HepG2 (cell line): Measurements from ENCODE around the gene CSTF1. TPM values are rescaled to one million over a fixed set of nuclear protein-coding genes. Genes with fewer than 3 reads are reported as not detected.

Experiments
- ATAC-seq: fragments of 200-7000 bp; cut with Tn5 transposase; 3 replicates; pipeline ENCODE4 v1.9.1; 2020; ENCODE audit warnings: mild to moderate bottlenecking, moderate library complexity
- BruUV-seq: library from RNA; stranded (reverse); fragments of 400-500 nt; replicated peaks from 2 replicates; lab custom pipeline; 2021; lab: Mats Ljungman, UMichigan
- CTCF ChIA-PET: fragments of 300-600 bp; formaldehyde crosslinking; extraction: SDS; loops from one replicate; lab custom pipeline; 2021; ENCODE audit warnings: low total read pairs, inconsistent platforms, low intra/inter-chr PET ratio; lab: Yijun Ruan, JAX
- POLR2A ChIA-PET: fragments of 350-600 bp; sonication (Branson Sonifier 250); formaldehyde crosslinking; loops from one replicate; lab custom pipeline; 2020; ENCODE audit warnings: antibody characterized with exemption, inconsistent platforms; lab: Yijun Ruan, JAX
- DNase-seq: peaks from one replicate; pipeline ENCODE4 v3.0.0-alpha.2; 2015; ENCODE audit warnings: low spot score
- FAIRE-seq: peaks from 3 replicates; lab custom pipeline; 2011; peaks lifted over from hg19 to GRCh38; lab: Jason Lieb, UNC
- H2AFZ ChIP-seq: one replicate; pipeline ENCODE4 v1.6.1; 2011; ENCODE audit warnings: low read length, inconsistent platforms
- H3K27ac ChIP-seq: fragments of 300-600 bp; 3 replicates; pipeline ENCODE4 v1.8.0; 2011; ENCODE audit warnings: mixed run types, mild to moderate bottlenecking, mixed read lengths, low read length, inconsistent platforms; ENCODE audit not compliant: insufficient read depth; ENCODE audit errors: extremely low read length
- H3K27me3 ChIP-seq, 2 experiments: fragments of 200-600 bp in 1 of 2; 2 replicates in 1 of 2; 3 replicates in 1 of 2; pipeline versions ENCODE4 v1.6.0 to v1.8.0; 2011; ENCODE audit warnings: low read length in 2 of 2, mild to moderate bottlenecking in 2 of 2, moderate library complexity in 2 of 2, inconsistent platforms in 1 of 2; ENCODE audit not compliant: insufficient read depth in 2 of 2, control insufficient read depth in 1 of 2
- H3K36me3 ChIP-seq, 2 experiments: fragments of 200-600 bp in 1 of 2; replicated peaks in 1 of 2; 2 replicates in 1 of 2; 3 replicates in 1 of 2; pipeline versions ENCODE4 v1.5.1 to v1.8.0; 2011; ENCODE audit warnings: low read length in 2 of 2, inconsistent platforms in 1 of 2; ENCODE audit not compliant: insufficient read depth in 2 of 2, control insufficient read depth in 1 of 2
- H3K4me1 ChIP-seq: 2 replicates; pipeline ENCODE4 v1.5.1; 2012; ENCODE audit warnings: low read length, inconsistent platforms; ENCODE audit not compliant: insufficient read depth
- H3K4me2 ChIP-seq: 2 replicates; pipeline ENCODE4 v1.6.0; 2011; ENCODE audit warnings: low read depth, low read length, inconsistent platforms
- H3K4me3 ChIP-seq, 3 experiments: fragments of 200-600 bp in 1 of 3; sonication (generic), shearing (Covaris generic) in 1 of 3; replicated peaks in 1 of 3; 2 replicates each; pipeline ENCODE4 v1.5.1; 2011 to 2016; ENCODE audit warnings: low read length in 3 of 3, inconsistent platforms in 2 of 3, low read depth in 2 of 3, mild to moderate bottlenecking in 2 of 3, control low read depth in 1 of 3, mixed read lengths in 1 of 3; ENCODE audit not compliant: insufficient read depth in 1 of 3
- H3K79me2 ChIP-seq: one replicate; pipeline ENCODE4 v1.6.1; 2011; ENCODE audit warnings: low read length, inconsistent platforms; ENCODE audit not compliant: insufficient read depth
- H3K9ac ChIP-seq: 2 replicates; pipeline ENCODE4 v1.6.0; 2011; ENCODE audit warnings: mild to moderate bottlenecking, low read depth, low read length, inconsistent platforms; ENCODE audit not compliant: insufficient read depth
- H3K9me3 ChIP-seq: 2 replicates; pipeline ENCODE4 v1.5.1; 2012; ENCODE audit warnings: mild to moderate bottlenecking, low read length
- H4K20me1 ChIP-seq: 2 replicates; pipeline ENCODE4 v1.6.0; 2011; ENCODE audit warnings: inconsistent platforms, mild to moderate bottlenecking, low read length, moderate library complexity; ENCODE audit not compliant: insufficient read depth
- CREBL2 ChIP-seq: sonication (generic); formaldehyde crosslinking; IDR thresholded peaks from 2 replicates; pipeline ENCODE4 v1.8.1; 2023; ENCODE audit warnings: missing genetic modification reagents, mild to moderate bottlenecking, borderline replicate concordance
- CSRNP1 ChIP-seq: sonication (generic); formaldehyde crosslinking; IDR thresholded peaks from 2 replicates; pipeline ENCODE4 v1.8.1; 2023; ENCODE audit warnings: mild to moderate bottlenecking, missing genetic modification reagents
- KLF6 ChIP-seq: IDR thresholded peaks from 2 replicates; pipeline ENCODE4 v1.8.0; 2016; ENCODE audit warnings: missing biosample characterization, missing genetic modification reagents
- KMT2B ChIP-seq: IDR thresholded peaks from 2 replicates; pipeline ENCODE4 v1.6.1; 2016; ENCODE audit warnings: missing genetic modification reagents, missing compliant biosample characterization
- LRRFIP1 ChIP-seq: sonication (generic); formaldehyde crosslinking; conservative IDR thresholded peaks from 2 replicates; pipeline ENCODE4 v1.4.0; 2020; ENCODE audit warnings: missing genetic modification reagents
- POLR2G ChIP-seq: fragments of 200-400 bp; formaldehyde crosslinking; IDR thresholded peaks from 2 replicates; pipeline ENCODE4 v1.6.1; 2018; ENCODE audit warnings: mild to moderate bottlenecking, low read depth, low read length, moderate library complexity
- RELA ChIP-seq: sonication (generic); formaldehyde crosslinking; IDR thresholded peaks from 2 replicates; pipeline ENCODE4 v1.4.0; 2020; ENCODE audit warnings: missing genetic modification reagents
- ZFYVE20 ChIP-seq: sonication (generic); formaldehyde crosslinking; IDR thresholded peaks from 2 replicates; pipeline ENCODE4 v1.8.0; 2023; ENCODE audit warnings: low read depth, mild to moderate bottlenecking, moderate library complexity, missing genetic modification reagents, borderline replicate concordance
- ZNF225 ChIP-seq: sonication (generic); formaldehyde crosslinking; IDR thresholded peaks from 2 replicates; pipeline ENCODE4 v1.4.0; 2020; ENCODE audit warnings: mild to moderate bottlenecking, missing genetic modification reagents
- ZNF343 ChIP-seq: sonication (generic); formaldehyde crosslinking; IDR thresholded peaks from 2 replicates; pipeline ENCODE4 v1.4.0; 2020; ENCODE audit warnings: mild to moderate bottlenecking, missing genetic modification reagents
- ZNF839 ChIP-seq: sonication (generic); formaldehyde crosslinking; IDR thresholded peaks from 2 replicates; pipeline ENCODE4 v1.4.0; 2020; ENCODE audit warnings: missing genetic modification reagents, mild to moderate bottlenecking, borderline replicate concordance
- ZZZ3 ChIP-seq: sonication (generic); formaldehyde crosslinking; IDR thresholded peaks from 2 replicates; pipeline ENCODE4 v1.4.0; 2020; ENCODE audit warnings: missing genetic modification reagents, mild to moderate bottlenecking, borderline replicate concordance
- WGBS: methylation state at CpG from one replicate; pipeline ENCODE4 v1.1.6; 2017; ENCODE audit warnings: low lambda C conversion rate; 5-methylcytosine and 5-hydroxymethylcytosine counted together
- in situ Hi-C: cut with HindIII; loops from 2 replicates; pipeline ENCODE4 v1.10.0; 2017; ENCODE audit warnings: low pct_unique_long_range_greater_than_20kb; ENCODE audit not compliant: extremely low pct_ligation_motif_present
- intact Hi-C: fragments of 100-400 bp; cut with micrococcal nuclease; formaldehyde crosslinking; loops from one replicate; pipeline ENCODE4 v1.10.0; 2022; ENCODE audit not compliant: unreplicated experiment
- polyA plus RNA-seq, 8 experiments: library from polyadenylated mRNA; depleted of rRNA in 3 of 8; stranded (reverse) in 7 of 8; unstranded in 1 of 8; fragments of >200 nt; fragmentation: Illumina TruSeq in 4 of 8; extraction: Trizol in 4 of 8; gene quantifications; 2 replicates each; pipeline versions ENCODE4 v1.2.1 to v1.2.3, GENCODE V29; 2011 to 2016; ENCODE audit warnings: low read depth in 4 of 8, missing spikeins in 1 of 8, mixed read lengths in 1 of 8; ENCODE audit not compliant: insufficient read depth in 1 of 8
- total RNA-seq, 5 experiments: library from RNA; depleted of rRNA; stranded (reverse); fragments of >200 nt; fragmentation: Illumina TruSeq; extraction: Trizol; gene quantifications; 2 replicates each; pipeline ENCODE4 v1.2.3, GENCODE V29; 2016; ENCODE audit warnings: low read depth in 1 of 5
- TF ChIP-seq, protein P1 (sequence below): sonication (generic); formaldehyde crosslinking; IDR thresholded peaks from 2 replicates; pipeline ENCODE4 v1.5.0; 2020; ENCODE audit warnings: missing genetic modification reagents, mild to moderate bottlenecking, borderline replicate concordance
- TF ChIP-seq, protein P2 (sequence below): sonication (generic); formaldehyde crosslinking; IDR thresholded peaks from 2 replicates; pipeline ENCODE4 v1.5.1; 2020; ENCODE audit warnings: mild to moderate bottlenecking, missing genetic modification reagents, borderline replicate concordance
- TF ChIP-seq, protein P3 (sequence below): sonication (generic); formaldehyde crosslinking; IDR thresholded peaks from 2 replicates; pipeline ENCODE4 v1.4.0; 2020; ENCODE audit warnings: missing genetic modification reagents, mild to moderate bottlenecking, borderline replicate concordance

CSTF1 gene
- total and polyA plus RNA-seq, 2 of the 13 experiments (the other 11 are each of a cell fraction or from before 2014, with no cell fraction given) = 70.9 to 100 TPM

DNA sequence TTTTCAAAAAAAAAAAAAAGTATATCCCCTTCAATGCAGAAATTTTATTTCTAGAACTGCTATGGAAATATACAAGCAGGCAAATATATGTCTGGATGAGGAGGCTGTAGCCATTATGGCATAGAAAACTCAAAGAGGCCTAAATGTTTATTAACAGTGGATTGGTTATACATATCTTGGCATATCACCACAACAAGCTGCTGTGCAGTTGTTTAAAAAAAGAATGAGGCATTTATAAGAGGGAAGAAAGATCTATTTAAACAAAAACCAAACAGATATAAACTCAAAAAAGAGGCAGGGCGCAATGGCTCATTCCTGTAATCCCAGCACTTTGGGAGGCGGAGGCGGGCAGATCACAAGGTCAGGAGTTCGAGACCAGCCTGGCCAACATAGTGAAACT is 45.8 kb downstream of the CSTF1 start:
- intact Hi-C loops (no loop called here), in situ Hi-C loops (no loop called here)
- no peak for ATAC-seq
- Histone ChIP-seq H3K36me3 (no peaks in the 10 kb centered on the region), H4K20me1 (no peaks in the 10 kb centered on the region), H3K4me1 (no peaks in the 10 kb centered on the region), H2AFZ (no peak overlapping the region), H3K4me3 (no peak overlapping the region), H3K79me2 (no peaks in the 10 kb centered on the region), H3K9me3 (no peaks in the 10 kb centered on the region), H3K27ac (no peak overlapping the region), H3K9ac (no peak overlapping the region), H3K4me2 (no peak overlapping the region), H3K27me3 (no peaks in the 10 kb centered on the region)
- ChIA-PET POLR2A (no interaction called here), CTCF (no interaction called here)
- 83% methylated on average over 4 of the region's 4 CpGs for WGBS
- no peak for FAIRE-seq
- BruUV-seq = no TSS peak
- no peak for DNase-seq
- no peak for TF ChIP-seq CSRNP1 (CRISPR knock-in tag)
- no peak for TF ChIP-seq ZNF343 (CRISPR knock-in tag)
- no peak for TF ChIP-seq ZNF225 (CRISPR knock-in tag)
- TF ChIP-seq ZFYVE20 = no peak
- no peak for TF ChIP-seq ZNF839 (CRISPR knock-in tag)
- TF ChIP-seq KLF6 (CRISPR knock-in tag) = no peak
- TF ChIP-seq, protein P1, sequence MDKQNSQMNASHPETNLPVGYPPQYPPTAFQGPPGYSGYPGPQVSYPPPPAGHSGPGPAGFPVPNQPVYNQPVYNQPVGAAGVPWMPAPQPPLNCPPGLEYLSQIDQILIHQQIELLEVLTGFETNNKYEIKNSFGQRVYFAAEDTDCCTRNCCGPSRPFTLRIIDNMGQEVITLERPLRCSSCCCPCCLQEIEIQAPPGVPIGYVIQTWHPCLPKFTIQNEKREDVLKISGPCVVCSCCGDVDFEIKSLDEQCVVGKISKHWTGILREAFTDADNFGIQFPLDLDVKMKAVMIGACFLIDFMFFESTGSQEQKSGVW (CRISPR knock-in tag) = no peak
- TF ChIP-seq RELA (CRISPR knock-in tag) = no peak
- TF ChIP-seq, protein P2, sequence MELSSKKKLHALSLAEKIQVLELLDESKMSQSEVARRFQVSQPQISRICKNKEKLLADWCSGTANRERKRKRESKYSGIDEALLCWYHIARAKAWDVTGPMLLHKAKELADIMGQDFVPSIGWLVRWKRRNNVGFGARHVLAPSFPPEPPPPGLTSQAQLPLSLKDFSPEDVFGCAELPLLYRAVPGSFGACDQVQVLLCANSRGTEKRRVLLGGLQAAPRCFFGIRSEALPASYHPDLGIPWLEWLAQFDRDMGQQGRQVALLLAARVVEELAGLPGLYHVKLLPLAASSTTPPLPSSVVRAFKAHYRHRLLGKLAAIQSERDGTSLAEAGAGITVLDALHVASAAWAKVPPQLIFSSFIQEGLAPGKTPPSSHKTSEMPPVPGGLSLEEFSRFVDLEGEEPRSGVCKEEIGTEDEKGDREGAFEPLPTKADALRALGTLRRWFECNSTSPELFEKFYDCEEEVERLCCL (CRISPR knock-in tag) = no peak
- TF ChIP-seq KMT2B (CRISPR knock-in tag) = no peak
- TF ChIP-seq LRRFIP1 = no peak
- TF ChIP-seq, protein P3, sequence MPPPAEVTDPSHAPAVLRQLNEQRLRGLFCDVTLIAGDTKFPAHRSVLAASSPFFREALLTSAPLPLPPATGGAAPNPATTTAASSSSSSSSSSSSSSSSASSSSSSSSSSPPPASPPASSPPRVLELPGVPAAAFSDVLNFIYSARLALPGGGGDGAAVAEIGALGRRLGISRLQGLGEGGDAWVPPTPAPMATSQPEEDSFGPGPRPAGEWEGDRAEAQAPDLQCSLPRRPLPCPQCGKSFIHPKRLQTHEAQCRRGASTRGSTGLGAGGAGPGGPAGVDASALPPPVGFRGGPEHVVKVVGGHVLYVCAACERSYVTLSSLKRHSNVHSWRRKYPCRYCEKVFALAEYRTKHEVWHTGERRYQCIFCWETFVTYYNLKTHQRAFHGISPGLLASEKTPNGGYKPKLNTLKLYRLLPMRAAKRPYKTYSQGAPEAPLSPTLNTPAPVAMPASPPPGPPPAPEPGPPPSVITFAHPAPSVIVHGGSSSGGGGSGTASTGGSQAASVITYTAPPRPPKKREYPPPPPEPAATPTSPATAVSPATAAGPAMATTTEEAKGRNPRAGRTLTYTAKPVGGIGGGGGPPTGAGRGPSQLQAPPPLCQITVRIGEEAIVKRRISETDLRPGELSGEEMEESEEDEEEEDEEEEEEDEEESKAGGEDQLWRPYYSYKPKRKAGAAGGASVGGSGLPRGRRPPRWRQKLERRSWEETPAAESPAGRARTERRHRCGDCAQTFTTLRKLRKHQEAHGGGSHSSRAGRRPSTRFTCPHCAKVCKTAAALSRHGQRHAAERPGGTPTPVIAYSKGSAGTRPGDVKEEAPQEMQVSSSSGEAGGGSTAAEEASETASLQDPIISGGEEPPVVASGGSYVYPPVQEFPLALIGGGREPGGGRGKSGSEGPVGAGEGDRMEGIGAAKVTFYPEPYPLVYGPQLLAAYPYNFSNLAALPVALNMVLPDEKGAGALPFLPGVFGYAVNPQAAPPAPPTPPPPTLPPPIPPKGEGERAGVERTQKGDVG = no peak
- no peak for TF ChIP-seq POLR2G
- no peak for TF ChIP-seq ZZZ3 (CRISPR knock-in tag)
- no peak for TF ChIP-seq CREBL2 (CRISPR knock-in tag)
